ENCODE data around the gene ARHGEF17.

ARHGEF17 gene

DNA sequence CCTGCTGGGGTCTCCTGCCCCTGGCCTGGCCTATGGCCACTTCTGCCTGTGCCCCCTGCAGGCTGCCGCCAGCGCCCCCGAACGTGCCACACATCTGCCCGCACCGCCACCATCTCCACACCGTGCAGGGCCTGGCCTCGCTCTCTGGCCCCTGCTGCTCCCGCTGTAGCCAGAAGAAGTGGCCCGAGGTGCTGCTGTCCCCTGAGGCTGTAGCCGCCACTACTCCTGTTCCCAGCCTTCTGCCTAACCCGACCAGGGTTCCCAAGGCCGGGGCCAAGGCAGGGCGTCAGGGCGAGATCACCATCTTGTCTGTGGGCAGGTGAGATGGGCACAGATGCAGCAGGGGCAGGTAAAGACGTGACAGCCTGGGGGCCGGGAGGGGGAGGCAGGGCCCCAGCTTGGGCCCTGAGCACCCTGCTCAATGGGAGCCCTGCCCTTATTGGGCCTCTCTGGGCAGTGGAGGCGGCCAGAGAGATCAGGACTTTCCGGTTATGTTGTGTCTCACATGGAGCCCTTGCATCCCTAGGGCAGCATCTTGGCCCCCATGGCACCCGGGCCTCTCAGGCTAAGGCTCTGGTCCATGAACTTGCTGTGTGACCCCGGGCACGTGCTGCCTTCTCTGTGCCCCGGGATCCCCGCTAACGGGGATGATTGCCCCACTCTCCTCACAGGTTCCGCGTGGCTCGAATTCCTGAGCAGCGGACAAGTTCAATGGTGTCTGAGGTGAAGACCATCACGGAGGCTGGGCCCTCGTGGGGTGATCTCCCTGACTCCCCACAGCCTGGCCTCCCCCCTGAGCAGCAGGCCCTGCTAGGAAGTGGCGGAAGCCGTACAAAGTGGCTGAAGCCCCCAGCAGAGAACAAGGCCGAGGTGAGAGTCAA is 86.6 kb downstream of the ARHGEF17 start:
- DNase-seq, result no peak
- intact Hi-C loops (cut with DNase I), result no loop called here

DNA sequence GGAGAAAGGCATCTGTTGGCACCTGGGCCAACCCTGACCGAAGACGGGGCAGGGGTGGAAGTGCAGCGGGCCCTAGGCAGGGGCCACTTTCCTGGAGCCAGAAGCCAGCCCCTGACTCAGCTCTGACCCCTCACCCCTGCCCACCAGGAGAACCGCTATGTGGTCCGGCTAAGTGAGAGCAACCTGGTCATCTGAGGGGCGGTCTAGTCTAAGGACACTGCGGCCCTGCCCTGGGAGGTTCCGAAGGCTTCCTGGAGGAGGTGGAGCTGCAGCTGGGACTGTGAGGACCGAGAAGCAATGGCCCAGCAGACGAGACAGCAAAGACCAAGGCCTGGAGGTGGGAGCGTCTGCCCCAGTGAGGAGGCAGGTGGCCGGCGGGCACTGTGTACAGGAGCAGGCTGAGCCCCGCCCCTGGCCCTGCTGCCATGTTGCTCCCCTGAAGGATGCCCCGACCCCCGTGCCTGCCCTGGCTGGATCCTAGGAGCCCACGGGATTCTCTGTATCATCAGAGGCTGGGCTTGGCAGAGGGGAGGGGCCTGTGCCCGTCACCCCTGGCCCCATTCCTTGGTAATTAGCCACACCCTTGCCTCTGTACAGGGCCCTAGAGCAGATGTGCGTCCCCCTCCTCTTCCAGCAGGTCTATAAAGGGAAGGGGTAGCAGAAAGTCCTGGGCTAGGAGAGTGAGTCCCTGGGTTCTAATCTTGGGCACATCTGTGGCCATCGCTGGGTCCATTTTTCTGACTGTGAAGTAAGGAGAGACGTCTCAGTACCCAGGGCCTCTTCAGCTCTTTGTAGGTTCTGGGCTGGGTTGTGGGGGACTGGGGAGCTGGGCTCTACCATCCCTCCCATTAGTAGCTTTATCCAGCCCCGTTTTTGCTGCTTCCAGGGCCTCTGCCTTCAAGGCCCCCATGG is 87.5 kb downstream of the ARHGEF17 start:
- intact Hi-C loops (cut with DNase I), result no loop called here
- DNase-seq, result no peak

DNA sequence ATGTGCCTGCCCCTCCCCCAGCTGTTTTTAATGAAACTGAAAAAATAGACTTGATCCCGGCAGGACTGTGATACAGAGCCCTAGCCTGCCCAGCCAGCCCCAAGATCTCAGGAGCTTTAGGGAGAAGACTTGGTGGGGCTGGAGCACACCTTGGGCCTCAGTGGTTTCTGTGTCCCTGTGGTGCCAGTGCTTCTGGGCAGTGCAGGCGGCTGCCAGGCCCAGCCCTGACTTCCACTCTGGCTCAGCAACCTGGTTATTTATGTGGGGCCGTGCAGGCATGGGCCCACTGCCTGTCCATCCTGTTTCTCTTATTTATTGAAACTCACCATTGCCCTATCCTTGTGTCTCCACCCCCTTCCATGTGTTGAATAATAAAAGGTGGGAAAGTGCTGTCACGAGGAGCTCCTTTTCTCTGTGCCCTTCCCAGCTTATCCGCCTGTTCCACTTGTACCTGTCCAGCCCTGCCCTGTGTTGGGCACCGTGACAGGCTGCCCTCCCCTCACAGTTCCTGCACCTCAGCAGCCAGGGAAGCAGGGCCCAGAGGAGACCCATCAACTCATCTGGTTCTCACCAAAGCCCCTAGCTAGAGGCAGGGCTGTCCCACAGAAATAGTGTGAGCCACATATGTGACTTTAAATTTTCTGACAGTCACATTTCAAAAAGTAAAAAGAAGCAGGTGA is 88.3 kb downstream of the ARHGEF17 start:
- DNase-seq, result no peak
- intact Hi-C loops (cut with DNase I), result no loop called here

DNA sequence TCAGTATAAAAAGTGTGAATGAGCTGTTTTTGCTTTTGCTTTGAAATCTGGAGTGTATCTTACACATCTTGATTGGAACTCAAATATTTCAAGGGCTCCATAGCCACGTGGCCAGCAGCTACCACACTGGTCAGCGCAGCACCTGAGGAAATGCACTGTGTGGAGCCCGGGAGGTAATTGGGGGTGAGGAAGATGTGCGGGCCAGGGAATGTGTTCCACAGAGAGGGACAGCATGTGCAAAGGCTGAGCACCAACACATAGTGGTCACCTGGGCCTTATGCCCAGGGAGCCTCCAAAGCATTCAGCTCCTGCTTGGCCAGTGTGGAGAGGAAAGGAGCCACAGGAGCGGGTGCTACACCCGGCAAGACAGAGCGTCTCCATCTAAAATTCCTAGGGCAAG is 88.9 kb downstream of the ARHGEF17 start:
- intact Hi-C loops (cut with DNase I), result no loop called here
- no peak for DNase-seq

DNA sequence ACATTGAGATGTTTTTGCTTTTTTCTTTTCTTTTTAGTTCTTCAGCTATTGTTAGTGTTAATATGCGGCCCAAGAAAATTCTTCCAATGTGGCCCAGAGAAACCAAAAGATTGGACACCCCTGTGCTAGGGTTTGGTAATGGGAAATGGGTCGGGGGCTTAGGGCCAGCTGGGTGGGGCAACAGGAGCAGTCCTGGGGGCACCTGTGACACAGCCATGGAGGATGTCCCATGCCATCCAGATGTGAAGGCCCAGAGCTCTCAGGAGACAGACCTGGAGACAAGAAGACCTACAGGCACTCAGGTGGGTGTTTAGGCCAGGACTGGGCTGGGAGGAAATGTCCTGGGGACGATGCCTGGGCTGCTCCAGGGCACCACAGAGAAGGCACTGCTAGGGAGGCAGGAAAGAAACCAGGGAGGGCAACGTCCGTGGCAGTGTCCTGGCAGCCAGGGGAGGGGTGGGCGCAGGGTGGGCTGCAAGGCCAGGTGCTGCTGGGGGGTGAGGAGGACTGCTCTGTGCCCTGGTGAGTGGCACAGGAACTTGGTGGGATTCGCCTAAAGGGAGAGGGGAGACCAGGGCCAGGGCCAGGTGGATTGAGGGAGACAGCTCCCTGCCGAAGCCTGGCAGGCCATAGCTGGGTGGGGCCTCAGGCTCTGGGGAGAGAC is 89.5 kb downstream of the ARHGEF17 start:
- DNase-seq, result peak in 1 of 42 donors; percentile 2
- intact Hi-C loops (cut with DNase I), result no loop called here

DNA sequence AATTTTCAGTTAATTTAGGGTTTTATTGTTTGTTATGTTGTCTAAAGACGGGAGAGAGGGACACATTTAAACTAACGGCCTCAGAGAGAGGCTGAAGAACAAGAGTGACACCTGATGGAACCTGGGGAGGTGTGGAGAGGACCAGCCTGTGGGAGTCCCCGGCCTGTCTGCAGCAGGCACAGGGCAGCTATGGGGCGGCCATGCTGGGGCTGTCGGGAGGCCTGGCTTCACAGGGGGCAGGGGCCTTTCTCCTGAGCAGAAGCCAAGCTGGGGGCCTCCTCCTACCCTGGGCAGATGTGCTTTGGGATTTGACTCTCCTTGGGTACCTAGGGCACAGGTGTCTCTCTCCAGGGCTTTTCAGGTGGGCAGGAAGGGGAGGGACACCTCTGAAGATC is 90.1 kb downstream of the ARHGEF17 start:
- DNase-seq, result peak in 3 of 42 donors; percentile 3 to 23 (median 15)
- intact Hi-C loops (cut with DNase I), result no loop called here

DNA sequence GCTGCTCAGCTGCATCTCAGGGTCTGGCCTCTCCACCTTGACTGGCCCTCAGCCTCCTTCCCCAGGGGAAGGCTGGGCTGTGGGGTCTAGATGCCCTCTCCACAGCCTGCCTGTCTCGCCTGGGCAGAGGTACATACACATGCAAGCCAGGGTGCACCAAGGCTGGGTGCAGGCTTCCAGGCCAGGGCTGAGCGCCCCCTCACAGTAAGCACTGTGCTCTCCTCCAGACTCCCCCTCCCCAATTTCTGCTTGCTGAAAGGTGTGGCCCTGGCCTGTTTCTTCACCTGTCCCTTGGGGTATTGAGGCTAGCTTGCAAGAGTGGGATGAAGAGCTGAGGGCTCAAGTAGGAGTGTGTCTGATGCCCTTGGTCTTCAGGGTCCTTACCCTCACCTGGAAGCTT is 90.6 kb downstream of the ARHGEF17 start:
- peak in 3 of 42 donors; percentile 4 to 28 (median 15) for DNase-seq
- intact Hi-C loops (cut with DNase I), result no loop called here

DNA sequence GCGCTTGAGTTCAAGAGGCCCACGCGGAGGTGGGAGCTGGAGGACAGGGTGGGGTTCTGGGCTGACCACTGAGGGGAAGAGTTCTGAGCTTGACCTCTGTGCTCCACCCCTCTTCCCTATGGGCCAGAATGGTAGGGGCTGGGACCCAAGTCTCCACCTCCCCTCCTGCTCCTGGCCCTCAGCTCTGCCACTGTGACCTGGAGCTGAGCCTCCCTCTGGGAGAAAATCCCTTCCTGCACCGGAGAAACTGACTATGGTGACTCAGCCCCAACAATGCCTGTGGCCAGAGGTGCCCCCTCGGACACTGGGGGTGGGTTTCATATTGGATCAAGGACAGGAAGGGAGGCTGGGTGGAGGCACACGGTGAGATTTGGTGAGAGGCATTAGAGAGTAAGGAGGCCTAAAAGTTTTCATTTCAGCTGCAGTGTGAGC is 91.1 kb downstream of the ARHGEF17 start:
- intact Hi-C loops (cut with DNase I), result no loop called here
- peak in 5 of 42 donors; percentile 3 to 27 (median 7) for DNase-seq

DNA sequence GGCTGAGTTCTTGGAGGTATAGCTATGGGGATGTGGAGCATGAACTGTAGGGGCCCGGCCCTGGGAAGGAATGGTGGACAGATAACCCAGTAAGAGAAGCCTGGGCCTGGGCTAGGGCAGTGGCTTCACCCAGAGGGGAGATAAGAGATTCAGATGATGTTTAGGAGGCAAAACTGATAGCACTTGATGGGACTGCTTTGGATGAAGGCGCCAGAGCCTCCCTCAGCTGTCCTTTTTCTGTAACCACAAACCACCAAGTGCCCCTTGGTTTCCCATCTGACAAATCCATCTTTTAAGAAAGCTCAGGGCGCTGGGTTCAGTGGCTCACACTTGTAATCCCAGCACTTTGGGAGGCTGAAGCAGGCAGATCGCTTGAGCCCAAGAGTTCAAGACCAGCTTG is 91.6 kb downstream of the ARHGEF17 start:
- intact Hi-C loops (cut with DNase I), result loop anchor here (10.0 kb wide), 1 partner anchor 195 kb away; the partner anchor contains the start of gene FAM168A
- peak in 5 of 42 donors; percentile 1 to 28 (median 11) for DNase-seq

DNA sequence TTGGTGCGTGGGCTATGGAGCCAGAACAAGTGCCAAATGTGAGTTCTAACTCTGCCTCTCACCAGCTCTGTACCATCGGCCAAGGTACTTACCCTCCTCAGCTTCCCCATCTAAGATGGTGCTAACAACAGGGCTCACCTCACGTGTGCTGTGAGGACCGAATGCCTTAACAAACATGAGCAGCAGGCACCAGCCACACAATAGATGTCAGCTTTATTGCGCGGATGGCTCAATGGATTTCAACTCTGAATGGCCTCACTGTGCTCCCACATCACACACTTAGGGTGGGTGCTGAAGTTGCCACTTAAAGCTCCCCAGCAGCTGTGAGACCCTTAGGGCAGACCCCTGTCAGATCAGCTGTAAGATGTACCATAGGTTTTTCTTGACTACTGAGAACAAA is 92.2 kb downstream of the ARHGEF17 start:
- DNase-seq, result peak in 6 of 42 donors; percentile 2 to 17 (median 12)
- intact Hi-C loops (cut with DNase I), result loop anchor here (10.0 kb wide), 1 partner anchor 195 kb away; the partner anchor contains the start of gene FAM168A

DNA sequence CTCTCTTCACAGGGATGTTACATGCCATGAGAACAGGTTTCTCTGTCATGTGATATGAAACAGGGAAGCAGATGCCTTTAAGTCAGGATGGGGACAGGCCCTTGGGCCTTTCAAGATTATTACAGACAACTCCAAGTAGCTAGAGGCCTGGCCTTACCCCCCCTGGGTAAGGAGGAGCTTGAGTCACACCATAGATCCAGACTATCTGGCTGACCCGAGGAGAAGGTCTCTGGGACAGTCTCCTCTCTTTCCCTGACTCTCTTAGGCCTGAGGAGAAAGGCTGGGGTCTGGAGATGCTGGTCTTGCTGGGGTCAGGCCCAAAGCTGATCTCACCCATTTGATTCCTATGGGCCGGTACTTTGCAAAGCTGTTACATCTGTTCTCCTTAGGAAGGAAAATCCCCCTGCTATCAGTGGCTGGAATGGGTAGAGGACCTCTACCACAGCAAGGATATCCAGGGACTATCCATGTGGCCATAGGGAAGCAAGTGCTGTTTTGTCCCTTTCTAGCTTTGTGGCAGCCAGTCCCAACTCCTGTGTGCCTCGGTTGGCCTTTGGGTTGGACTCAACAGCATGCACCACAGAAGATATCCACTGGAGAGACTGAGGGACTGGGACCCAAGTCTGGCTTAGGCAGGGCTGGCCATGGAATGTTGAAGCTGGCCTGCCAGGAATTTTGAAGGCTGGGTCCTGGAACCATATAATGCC is 93.3 kb downstream of the ARHGEF17 start:
- intact Hi-C loops (cut with DNase I), result loop anchor here (10.0 kb wide), 1 partner anchor 193 kb away; the partner anchor contains the start of gene FAM168A
- DNase-seq, result peak in 6 of 42 donors; percentile 3 to 22 (median 12)

DNA sequence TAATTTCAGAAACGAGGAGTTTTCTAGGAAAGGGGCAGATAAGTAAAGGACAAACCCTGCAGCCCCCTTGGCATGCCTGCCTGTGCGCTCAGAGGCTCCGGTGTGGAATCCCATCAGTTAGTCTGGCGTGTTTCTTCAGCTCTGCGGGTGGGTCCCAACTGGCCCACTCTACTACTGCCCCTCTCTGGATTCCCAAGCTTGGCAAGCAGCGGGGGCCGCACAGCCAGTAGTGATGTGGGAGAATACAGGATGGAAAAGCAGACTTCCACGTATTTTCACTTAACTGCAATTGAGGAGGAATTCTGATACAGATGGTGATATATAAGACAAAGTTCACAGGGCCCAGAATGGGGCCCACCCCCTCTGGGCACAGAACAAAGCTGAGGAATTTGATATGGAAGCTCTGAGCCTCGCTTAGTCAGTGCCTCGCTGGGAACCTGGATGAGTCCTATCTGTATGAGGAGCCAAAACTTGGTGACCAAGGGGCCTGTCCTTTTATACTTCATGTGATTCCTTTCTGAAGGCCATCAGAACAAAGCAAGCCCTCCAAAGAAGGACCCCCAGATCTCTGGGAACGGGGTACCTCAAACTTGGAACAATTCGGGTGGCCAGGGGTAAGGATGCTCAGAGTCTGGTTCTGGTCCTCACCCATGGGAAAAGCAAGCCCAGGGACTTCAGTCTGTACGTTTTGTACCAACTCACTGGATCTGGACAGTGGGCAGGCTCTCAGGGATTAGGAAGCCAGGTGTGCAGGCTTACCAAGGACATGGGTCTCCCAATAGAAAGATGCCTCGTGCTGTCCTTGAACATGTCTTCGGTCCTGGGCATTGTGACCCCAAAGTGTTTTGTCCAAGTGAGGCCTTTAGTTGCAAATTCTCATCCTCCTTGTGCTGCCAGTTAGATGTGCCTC is 94.1 kb downstream of the ARHGEF17 start:
- intact Hi-C loops (cut with DNase I), result loop anchor here (10.0 kb wide), 1 partner anchor 193 kb away; the partner anchor contains the start of gene FAM168A
- DNase-seq, result peak in 5 of 42 donors; percentile 3 to 27 (median 14)

DNA sequence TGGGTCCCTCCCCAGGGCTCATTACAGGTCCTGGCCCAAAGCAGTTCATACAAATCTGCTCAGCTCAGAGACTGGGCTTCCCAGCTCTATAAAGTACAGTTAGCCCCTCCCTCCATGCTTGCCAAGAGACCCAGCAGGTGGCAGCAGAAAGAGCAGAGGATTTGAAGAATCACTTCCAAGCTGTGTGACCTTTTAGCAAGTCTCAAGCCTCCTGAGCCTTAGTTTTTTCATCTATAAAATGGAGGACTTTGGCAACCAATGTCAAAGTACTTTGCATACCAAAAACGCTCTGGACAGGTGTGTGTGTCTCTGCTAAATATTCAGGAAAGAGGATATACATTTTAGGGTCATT is 94.7 kb downstream of the ARHGEF17 start:
- intact Hi-C loops (cut with DNase I), result loop anchor here (10.0 kb wide), 1 partner anchor 192 kb away; the partner anchor contains the start of gene FAM168A
- DNase-seq, result peak in 3 of 42 donors; percentile 16 to 40 (median 33)

DNA sequence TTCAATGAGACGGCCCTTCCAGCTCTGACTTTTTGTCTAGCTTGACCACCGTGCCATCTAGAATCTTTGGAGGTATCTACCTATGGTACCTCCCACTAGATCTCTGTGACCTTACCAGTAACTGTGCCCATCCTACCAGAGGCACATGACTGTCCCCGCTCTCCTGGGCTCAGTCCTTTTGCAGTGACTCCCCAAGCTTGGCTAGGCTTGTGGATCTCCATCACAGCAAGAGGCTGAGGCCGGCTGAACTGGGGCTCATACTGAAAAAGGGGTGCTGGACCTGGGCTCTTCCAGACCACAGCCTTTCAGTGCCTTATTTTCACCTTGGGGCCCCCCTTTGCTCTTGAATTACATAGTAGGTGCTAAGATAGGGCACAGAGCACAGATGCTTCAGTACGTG is 95.5 kb downstream of the ARHGEF17 start:
- intact Hi-C loops (cut with DNase I), result loop anchor here (10.0 kb wide), 1 partner anchor 191 kb away; the partner anchor contains the start of gene FAM168A
- peak in 1 of 42 donors; percentile 14 for DNase-seq

DNA sequence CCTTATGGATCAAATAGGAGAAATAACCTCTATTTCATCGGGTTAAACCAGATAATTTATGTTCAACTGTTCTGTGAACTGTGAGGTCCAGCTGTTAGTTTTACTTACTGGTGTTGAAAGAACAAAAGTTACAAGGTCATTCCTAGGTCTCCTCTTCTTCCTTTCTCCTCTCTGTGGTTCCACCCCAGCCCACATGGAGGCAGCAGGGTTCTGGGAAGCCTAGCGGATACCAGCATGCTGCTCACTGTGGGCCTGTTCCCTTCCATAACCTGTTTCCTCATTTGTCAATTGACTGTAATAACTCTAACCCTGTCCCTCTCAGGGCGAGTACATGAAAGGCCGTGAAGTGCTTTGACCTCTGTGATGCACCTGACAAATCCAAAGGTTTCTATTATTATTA is 96.0 kb downstream of the ARHGEF17 start:
- peak; percentile 57 to 89 (median 76) for DNase-seq
- intact Hi-C loops (cut with DNase I), result loop anchor here (10.0 kb wide), 1 partner anchor 191 kb away; the partner anchor contains the start of gene FAM168A

DNA sequence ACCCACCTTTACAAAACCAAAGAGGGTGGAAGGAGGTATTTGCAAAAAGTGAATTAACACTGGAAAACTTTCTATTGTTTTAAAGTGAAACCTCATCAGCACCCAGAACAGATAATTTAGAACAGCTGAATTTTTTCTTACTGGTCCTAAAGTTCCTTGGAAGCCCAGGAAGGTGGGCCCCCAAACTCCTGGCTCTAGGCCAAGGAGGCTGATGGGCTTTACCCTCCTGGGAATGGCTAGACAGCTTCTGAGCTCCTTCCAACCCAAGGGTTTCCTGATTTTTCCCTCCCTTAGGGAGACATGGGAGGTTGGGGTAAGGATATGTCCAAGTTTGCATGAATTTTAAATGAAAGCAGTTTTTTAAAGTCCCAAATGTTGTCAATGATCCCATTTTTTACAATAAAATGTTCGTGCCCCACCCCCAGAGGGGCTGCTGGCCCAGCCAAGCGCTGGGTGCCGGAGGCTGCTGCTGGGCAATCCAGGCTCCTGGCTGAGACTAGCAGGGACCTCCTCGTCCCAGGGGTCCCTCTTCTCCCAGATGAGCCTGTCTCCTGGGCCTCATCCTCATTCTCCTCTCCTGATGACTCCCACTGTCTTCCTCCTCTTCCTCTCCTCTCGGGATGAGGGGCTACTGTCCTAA is 96.5 kb downstream of the ARHGEF17 start:
- DNase-seq, result peak in 3 of 42 donors; percentile 1 to 29 (median 14)
- intact Hi-C loops (cut with DNase I), result loop anchor here (10.0 kb wide), 1 partner anchor 190 kb away; the partner anchor contains the start of gene FAM168A
